HG03045 (cell line): ENCODE data around the gene GNB1.
A peak's percentile ranks its signal among the peaks of the same experiment; 100 is the strongest.
"Not testable (repeated sequence)": the region's sequence is repeated elsewhere in the genome, so short reads cannot be mapped to it uniquely, and the experiment has no call there.

ENCODE experiments used
- ATAC-seq: cut with Tn5 transposase; IDR thresholded peaks from one replicate; pipeline ENCODE4 v1.9.1; 2021; ENCODE audit warnings: mild to moderate bottlenecking, moderate library complexity; ENCODE audit not compliant: unreplicated experiment

GNB1 gene

DNA sequence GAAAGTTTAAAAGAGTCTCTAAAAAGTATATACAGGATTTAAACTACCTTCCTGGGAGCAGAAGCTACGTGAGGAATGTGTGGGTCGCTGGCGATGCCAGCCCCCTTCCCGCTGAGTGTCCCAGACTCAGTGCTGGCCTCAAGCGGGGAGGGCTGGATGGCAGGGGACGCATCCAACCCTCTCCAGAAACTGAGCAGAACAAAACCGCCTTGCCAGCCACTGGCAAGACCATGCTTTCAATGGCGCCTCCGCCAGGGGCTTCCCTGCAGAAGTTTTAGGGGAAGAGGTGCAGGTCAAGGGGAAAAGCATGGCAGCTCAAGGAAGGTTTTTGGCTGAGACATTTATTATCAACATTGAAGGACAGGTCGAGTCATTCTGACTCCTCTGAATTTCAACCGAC lies 138.7 kb downstream of the GNB1 start:
- no peak for ATAC-seq

GRCh38 chr1:1749941-1750340 lies 140.9 kb downstream of the GNB1 start:
- ATAC-seq: not testable (repeated sequence)

DNA sequence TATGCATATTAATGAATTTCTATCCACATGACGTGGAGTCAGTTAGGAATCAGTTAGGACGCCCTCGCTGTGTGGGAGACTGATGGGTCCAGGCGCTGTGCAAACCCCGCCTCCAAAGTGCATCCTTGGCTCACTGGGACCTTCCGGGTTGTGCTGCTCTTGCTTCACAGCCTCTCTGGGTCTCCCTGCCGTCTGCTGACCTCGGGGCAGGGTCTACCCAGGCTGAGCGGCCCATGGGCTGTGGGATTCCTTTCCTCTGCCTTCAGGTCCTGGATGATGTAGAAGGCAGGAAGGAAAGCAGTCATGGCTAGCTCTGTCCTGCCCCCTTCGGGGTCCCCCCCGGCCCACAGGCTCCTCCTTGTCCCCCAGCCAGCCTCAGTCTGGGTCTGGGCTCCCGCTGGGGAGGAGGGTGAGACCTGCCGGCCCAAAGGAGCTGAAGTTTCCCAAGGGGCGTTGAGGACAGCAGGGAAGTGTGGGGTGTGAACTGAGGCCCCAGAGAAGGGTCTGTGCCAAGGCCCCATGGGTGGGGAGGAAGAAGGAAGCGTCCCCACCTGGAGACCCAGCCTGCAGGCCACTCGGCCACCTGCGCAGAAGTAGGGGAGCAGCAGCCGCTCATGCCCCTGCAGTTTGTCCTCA lies 142.1 kb downstream of the GNB1 start:
- ATAC-seq: no peak

DNA sequence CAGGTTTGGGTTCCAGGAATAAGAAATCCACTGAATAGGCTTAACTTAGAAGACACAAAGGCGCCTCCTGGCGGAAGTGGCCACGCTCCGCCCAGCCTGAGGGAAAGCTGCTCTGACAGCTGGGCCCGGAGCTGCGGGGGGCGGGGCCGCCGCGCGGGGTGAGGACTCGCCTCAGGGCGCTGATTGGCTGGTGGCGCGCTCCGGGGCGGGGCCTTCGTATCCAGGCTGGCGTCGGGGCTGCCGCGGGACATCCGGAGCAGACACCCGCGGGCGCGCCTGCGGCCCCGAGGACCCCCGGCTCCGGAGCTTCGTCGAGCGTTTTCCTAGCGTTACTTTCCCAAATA lies 144.3 kb downstream of the GNB1 start:
- ATAC-seq: peak; percentile 82

- ATAC-seq: peak; percentile 65
Measured at GRCh38 chr1:1745651-1746565, 145.0 kb downstream of the GNB1 start.

GRCh38 chr1:1742529-1742928 lies 148.4 kb downstream of the GNB1 start:
- ATAC-seq: not testable (repeated sequence)

DNA sequence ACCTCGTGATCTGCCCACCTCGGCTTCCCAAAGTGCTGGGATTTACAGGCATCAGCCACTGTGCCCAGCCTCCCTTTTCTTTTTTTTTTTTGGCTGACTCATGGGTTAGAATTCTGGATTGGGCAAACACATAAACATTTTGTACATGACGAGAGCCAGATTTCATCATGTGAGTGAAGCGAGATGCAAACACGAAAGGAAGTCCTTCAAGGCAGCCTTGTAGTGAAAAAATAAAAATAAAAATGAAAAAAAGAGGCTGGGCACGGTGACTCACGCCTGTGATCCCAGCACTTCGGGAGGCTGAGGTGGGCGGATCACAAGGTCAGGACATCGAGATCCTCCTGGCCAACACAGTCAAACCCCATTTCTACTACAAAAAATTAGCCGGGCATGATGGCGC lies 149.9 kb downstream of the GNB1 start:
- ATAC-seq: not testable (repeated sequence)

DNA sequence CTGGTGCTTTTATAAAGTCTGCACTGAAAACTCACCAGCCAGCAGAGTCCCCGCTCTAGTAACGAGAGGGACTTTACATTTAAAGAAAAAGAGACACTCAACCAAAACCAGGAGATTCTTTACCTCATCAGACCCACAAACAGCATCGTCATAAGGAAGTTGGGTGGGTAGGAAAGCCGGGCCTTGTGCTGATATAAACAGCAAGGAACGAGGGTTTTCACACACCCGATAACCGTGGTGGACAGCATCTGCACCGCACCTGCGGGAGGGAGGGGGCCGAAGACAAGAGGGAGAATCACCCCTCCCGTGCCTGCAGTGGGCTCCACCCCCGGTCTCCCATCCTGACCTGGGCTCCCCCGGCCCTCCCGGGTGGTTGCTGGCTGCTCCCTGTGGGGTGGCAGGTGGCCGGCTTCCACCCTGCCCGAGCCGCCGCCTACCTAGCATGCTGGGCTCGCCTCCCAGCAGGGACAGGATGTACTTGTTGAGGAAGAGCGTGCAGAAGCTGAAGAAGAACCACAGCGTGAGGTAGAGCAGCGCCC lies 152.0 kb downstream of the GNB1 start:
- not testable (repeated sequence) for ATAC-seq

- not testable (repeated sequence) for ATAC-seq
Measured at GRCh38 chr1:1737675-1738590, 153.0 kb downstream of the GNB1 start.
